Breast epithelium (tissue), 4 donors: ENCODE measurements around the gene ANO5. TPM values are rescaled to one million over a fixed set of nuclear protein-coding genes. Genes with fewer than 3 reads are reported as not detected.

Experiments
- DNase-seq, 2 donors: peaks; one replicate each; pipeline ENCODE4 v3.0.0-alpha.2; 2019; ENCODE audit warnings: low spot score in 2 of 2
- H3K27ac ChIP-seq, 2 donors: fragments of 200-600 bp; sonication (generic) in 1 of 2; one replicate each; pipeline ENCODE4 v1.5.1; 2016 to 2019; ENCODE audit warnings: mild to moderate bottlenecking in 1 of 2
- H3K27me3 ChIP-seq, 2 donors: fragments of 200-600 bp; sonication (generic) in 1 of 2; one replicate each; pipeline versions ENCODE4 v1.5.1 to v1.6.0; 2017 to 2019; ENCODE audit warnings: control low read depth in 1 of 2, mild to moderate bottlenecking in 1 of 2
- H3K36me3 ChIP-seq: fragments of 200-600 bp; one replicate; pipeline ENCODE4 v1.5.1; 2019
- H3K4me1 ChIP-seq, 2 donors: fragments of 200-600 bp; sonication (generic); one replicate each; pipeline ENCODE4 v1.5.1; 2016 to 2019; ENCODE audit warnings: control low read depth in 1 of 2
- H3K4me3 ChIP-seq, 3 donors: fragments of 200-600 bp; sonication (generic); 1 replicate in 2 of 3; 2 replicates in 1 of 3; pipeline ENCODE4 v1.5.1; 2016 to 2019; ENCODE audit warnings: mild to moderate bottlenecking in 3 of 3, moderate library complexity in 2 of 3
- H3K9me3 ChIP-seq, 2 donors: fragments of 200-600 bp; sonication (generic) in 1 of 2; one replicate each; pipeline ENCODE4 v1.5.1; 2016 to 2019; ENCODE audit warnings: control low read depth in 1 of 2
- POLR2A ChIP-seq: fragments of 450-650 bp; IDR thresholded peaks from one replicate; pipeline ENCODE4 v1.6.1; 2016; ENCODE audit warnings: antibody characterized with exemption, mild to moderate bottlenecking, moderate library complexity
- POLR2AphosphoS5 ChIP-seq, 3 donors: sonication (generic); formaldehyde crosslinking; IDR thresholded peaks; one replicate each; pipeline ENCODE4 v1.6.1; 2017; ENCODE audit warnings: antibody characterized with exemption in 3 of 3
- intact Hi-C: fragments of 100-400 bp; cut with DNase I; formaldehyde crosslinking; loops from one replicate; pipeline ENCODE4 v1.15.1; 2023; ENCODE audit warnings: low total_unique reads
- total RNA-seq, 3 donors: library from RNA; depleted of rRNA; stranded (reverse); fragments of >200 nt; gene quantifications; one replicate each; pipeline ENCODE4 v1.1.0, GENCODE V29; 2016
- TF ChIP-seq, protein P1 (sequence below), 3 donors: fragments of 450-650 bp; IDR thresholded peaks; one replicate each; pipeline ENCODE4 v1.5.1; 2016 to 2017; ENCODE audit warnings: antibody characterized with exemption in 3 of 3, mild to moderate bottlenecking in 3 of 3, moderate library complexity in 3 of 3

The ANO5 gene
- total RNA-seq, 3 donors from 2014 or later: 3.3 to 4.2 (median 4.2) TPM

DNA sequence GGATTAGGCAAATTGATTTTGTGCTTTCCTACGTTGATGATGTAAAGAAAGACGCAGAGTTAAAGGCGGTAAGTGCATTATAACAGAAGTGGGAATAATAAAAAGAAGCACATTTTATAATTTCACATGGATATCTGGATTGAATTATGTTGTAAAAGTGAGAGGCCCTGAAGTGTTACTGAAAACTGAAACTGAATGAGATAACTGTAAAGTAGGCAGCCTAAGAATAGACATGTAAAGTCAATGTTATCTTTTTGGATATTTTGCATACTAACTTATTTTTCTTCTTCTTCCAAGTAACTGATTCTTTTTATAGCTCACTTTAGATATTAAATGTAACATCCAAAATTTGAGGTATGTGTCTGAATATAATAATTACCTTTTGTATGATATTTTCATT, 28.3 kb downstream of the ANO5 start:
- H3K36me3 ChIP-seq: no peaks in the 10 kb centered on the region
- DNase-seq: no peak
- intact Hi-C loops: no loop called here
- no peaks in the 10 kb centered on the region for H3K4me1 ChIP-seq
- TF ChIP-seq, protein P1, sequence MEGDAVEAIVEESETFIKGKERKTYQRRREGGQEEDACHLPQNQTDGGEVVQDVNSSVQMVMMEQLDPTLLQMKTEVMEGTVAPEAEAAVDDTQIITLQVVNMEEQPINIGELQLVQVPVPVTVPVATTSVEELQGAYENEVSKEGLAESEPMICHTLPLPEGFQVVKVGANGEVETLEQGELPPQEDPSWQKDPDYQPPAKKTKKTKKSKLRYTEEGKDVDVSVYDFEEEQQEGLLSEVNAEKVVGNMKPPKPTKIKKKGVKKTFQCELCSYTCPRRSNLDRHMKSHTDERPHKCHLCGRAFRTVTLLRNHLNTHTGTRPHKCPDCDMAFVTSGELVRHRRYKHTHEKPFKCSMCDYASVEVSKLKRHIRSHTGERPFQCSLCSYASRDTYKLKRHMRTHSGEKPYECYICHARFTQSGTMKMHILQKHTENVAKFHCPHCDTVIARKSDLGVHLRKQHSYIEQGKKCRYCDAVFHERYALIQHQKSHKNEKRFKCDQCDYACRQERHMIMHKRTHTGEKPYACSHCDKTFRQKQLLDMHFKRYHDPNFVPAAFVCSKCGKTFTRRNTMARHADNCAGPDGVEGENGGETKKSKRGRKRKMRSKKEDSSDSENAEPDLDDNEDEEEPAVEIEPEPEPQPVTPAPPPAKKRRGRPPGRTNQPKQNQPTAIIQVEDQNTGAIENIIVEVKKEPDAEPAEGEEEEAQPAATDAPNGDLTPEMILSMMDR (IDR thresholded peaks at IDR 0.05): no peak
- TF ChIP-seq POLR2A (no peak), POLR2AphosphoS5 (IDR thresholded peaks at IDR 0.05) (no peak)
- no peaks in the 10 kb centered on the region for H3K9me3 ChIP-seq
- no peak overlapping the region for H3K4me3 ChIP-seq
- H3K27ac ChIP-seq: no peak overlapping the region
- no peaks in the 10 kb centered on the region for H3K27me3 ChIP-seq

DNA sequence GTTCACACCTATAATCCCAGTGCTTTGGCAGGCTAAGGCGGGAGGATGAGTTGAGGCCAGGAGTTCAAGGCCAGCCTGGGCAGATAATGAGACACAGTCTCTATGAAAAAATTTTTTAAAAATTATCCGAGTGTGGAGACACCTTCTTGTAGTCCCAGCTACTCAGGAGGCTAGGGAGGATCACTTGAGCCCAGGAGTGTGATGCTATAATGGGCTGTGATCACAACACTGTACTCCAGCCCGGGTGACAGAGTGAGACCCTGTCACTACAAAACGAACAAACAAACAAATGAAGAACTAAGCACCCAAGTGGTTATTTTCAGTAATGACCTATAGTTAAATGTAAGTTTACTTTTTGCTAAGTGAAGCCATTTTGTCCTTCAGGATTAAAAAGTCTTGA, 32.3 kb downstream of the ANO5 start:
- Histone ChIP-seq H3K4me1 (no peaks in the 10 kb centered on the region), H3K27me3 (no peaks in the 10 kb centered on the region), H3K4me3 (no peak overlapping the region), H3K9me3 (no peaks in the 10 kb centered on the region), H3K27ac (no peak overlapping the region), H3K36me3 (no peaks in the 10 kb centered on the region)
- TF ChIP-seq, protein P1 (IDR thresholded peaks at IDR 0.05): no peak
- TF ChIP-seq POLR2AphosphoS5 (IDR thresholded peaks at IDR 0.05) (no peak), POLR2A (no peak)
- intact Hi-C loops: no loop called here
- DNase-seq: no peak

DNA sequence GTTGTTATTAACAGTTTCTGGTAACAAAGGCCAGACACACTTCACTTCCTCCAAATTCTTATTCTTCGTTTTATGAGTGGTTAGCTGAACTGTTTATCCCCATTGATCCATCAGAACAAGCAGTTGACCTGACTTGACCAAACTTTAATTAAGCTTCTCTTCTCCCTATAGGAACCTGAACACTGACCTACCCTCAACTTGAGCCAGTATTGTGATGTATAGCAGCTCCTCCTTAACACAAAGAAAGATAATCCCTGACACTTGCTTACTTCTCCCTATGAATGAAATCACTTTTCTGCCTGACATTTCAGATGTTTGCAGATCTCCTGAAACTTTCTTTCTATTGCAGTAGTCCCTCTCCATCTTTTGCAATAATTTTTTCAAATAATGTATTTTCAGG, 41.9 kb downstream of the ANO5 start:
- H3K27ac ChIP-seq: no peak overlapping the region
- H3K27me3 ChIP-seq: no peaks in the 10 kb centered on the region
- H3K36me3 ChIP-seq: no peaks in the 10 kb centered on the region
- TF ChIP-seq POLR2AphosphoS5 (IDR thresholded peaks at IDR 0.05): no peak
- TF ChIP-seq, protein P1 (IDR thresholded peaks at IDR 0.05): no peak
- H3K4me3 ChIP-seq: no peak overlapping the region
- no peaks in the 10 kb centered on the region for H3K4me1 ChIP-seq
- DNase-seq: no peak
- no peaks in the 10 kb centered on the region for H3K9me3 ChIP-seq
- intact Hi-C loops: no loop called here

DNA sequence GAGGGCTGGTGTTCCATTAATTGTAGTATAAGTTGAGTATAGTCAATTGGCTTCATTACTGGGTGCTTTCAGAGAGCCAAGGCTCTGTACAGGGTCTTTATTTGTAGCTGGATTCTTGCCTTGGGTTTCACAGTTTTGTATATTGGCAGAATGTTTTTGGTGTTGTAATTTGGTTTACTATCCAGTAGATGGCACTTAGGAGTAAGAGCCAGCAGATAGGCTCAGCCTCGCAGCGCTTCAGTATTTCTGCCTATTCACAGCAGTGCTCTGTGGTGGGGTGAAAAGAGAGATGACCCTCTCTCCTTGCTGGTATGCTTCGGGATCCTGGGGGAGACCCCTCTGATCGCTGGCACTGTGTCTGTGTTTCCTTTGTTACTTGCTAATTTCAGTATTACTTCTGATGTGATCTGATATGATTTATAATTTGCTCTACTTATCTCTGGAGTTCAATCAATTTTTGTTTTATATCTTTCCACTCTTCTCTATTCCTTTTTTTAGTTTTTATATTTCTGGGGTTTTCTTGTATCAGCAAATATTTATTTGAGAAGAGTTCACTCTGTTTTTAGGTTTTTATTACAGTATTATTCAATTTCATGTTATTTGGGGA, 52.2 kb downstream of the ANO5 start:
- intact Hi-C loops: no loop called here
- no peaks in the 10 kb centered on the region for H3K27me3 ChIP-seq
- H3K9me3 ChIP-seq: no peaks in the 10 kb centered on the region
- no peak overlapping the region for H3K4me3 ChIP-seq
- TF ChIP-seq POLR2A (no peak), POLR2AphosphoS5 (IDR thresholded peaks at IDR 0.05) (no peak)
- TF ChIP-seq, protein P1 (IDR thresholded peaks at IDR 0.05): peak in 1 of 3 donors; percentile 22
- no peak for DNase-seq
- no peak overlapping the region for H3K27ac ChIP-seq
- H3K36me3 ChIP-seq: no peaks in the 10 kb centered on the region
- H3K4me1 ChIP-seq: no peaks in the 10 kb centered on the region

DNA sequence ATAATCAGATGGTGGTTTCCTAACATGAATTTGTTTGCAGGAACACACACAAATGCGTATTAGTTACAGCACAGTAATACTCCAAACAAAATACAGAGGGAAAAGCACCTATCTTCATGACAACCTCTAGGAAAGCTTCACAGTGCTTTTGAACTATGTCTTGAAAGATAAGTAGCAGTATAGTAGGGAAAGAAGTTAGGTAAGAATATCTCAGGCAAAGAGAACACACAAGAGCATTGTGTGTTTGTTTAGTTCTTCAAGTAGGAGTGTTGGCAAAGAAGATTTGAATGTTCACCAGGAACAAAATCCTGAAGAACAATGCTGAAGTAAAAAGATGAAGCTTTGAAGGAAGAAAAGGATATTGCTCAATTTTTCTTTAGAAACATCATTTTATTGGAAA, 54.1 kb downstream of the ANO5 start:
- no peak for DNase-seq
- no peak overlapping the region for H3K4me3 ChIP-seq
- TF ChIP-seq POLR2AphosphoS5 (IDR thresholded peaks at IDR 0.05) (no peak), POLR2A (no peak)
- TF ChIP-seq, protein P1 (IDR thresholded peaks at IDR 0.05): no peak
- H3K27ac ChIP-seq: no peak overlapping the region
- intact Hi-C loops: no loop called here
- no peaks in the 10 kb centered on the region for H3K9me3 ChIP-seq
- H3K4me1 ChIP-seq: no peaks in the 10 kb centered on the region
- no peaks in the 10 kb centered on the region for H3K27me3 ChIP-seq
- H3K36me3 ChIP-seq: no peaks in the 10 kb centered on the region
